ENCODE measurements around the gene BEST4.
A peak's percentile ranks its signal among the peaks of the same experiment; 100 is the strongest.
"Not testable (repeated sequence)": the region's sequence is repeated elsewhere in the genome, so short reads cannot be mapped to it uniquely, and the experiment has no call there.

Gene BEST4

DNA sequence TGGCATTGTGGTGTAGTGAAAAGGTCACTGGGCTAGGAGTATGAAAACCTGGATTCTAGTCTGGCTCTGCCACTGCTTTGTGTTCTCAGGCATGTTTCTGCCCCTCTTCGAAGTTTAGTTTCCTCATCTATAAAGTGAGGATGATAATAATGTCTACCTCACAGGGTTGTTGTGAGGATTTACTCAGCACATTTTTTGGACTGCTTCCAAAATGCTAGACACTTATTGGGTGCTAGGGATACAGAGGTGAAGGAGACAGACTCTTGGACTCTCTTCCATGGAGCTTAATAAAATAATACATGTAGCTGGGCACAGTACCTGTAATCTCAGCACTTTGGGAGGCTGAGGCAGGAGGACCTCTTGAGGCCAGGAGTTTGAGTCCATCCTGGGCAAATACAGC, 44.8 kb downstream of the BEST4 start:
- Mint-ChIP-seq H3K4me1 (peaks cover 16% of the 10 kb centered on the region), H3K9me3 (no peaks in the 10 kb centered on the region), H3K27me3 (ENCODE audit: low read depth) (no peaks in the 10 kb centered on the region), H3K36me3 (ENCODE audit: low read depth) (peaks cover 22% of the 10 kb centered on the region), H3K4me3 (peak overlapping the region in 2 of 3 experiments; percentile 44 to 53), H3K27ac (no peak overlapping the region)
- TF ChIP-seq, protein P1, sequence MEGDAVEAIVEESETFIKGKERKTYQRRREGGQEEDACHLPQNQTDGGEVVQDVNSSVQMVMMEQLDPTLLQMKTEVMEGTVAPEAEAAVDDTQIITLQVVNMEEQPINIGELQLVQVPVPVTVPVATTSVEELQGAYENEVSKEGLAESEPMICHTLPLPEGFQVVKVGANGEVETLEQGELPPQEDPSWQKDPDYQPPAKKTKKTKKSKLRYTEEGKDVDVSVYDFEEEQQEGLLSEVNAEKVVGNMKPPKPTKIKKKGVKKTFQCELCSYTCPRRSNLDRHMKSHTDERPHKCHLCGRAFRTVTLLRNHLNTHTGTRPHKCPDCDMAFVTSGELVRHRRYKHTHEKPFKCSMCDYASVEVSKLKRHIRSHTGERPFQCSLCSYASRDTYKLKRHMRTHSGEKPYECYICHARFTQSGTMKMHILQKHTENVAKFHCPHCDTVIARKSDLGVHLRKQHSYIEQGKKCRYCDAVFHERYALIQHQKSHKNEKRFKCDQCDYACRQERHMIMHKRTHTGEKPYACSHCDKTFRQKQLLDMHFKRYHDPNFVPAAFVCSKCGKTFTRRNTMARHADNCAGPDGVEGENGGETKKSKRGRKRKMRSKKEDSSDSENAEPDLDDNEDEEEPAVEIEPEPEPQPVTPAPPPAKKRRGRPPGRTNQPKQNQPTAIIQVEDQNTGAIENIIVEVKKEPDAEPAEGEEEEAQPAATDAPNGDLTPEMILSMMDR (IDR thresholded peaks at IDR 0.05; ENCODE audit: unreplicated experiment in 3 of 3) = no peak

- H3K4me1 Mint-ChIP-seq = peaks cover 16% of the 10 kb centered on the region
- H3K27me3 Mint-ChIP-seq (ENCODE audit: low read depth) = no peaks in the 10 kb centered on the region
- TF ChIP-seq, protein P1 (IDR thresholded peaks at IDR 0.05; ENCODE audit: unreplicated experiment in 3 of 3) = no peak
- no peaks in the 10 kb centered on the region for H3K9me3 Mint-ChIP-seq
- H3K27ac Mint-ChIP-seq = peak overlapping the region; percentile 95 to 98 (median 97)
- H3K36me3 Mint-ChIP-seq (ENCODE audit: low read depth) = peaks cover 12% of the 10 kb centered on the region
- peak overlapping the region; percentile 90 to 97 (median 94) for H3K4me3 Mint-ChIP-seq
These were observed 47.8 kb downstream of the BEST4 start for GRCh38 chr1:44740179-44740617.

- H3K36me3 Mint-ChIP-seq (ENCODE audit: low read depth) = peaks cover 12% of the 10 kb centered on the region
- peak within 1 kb of the TSS; percentile 95 to 98 (median 97) for H3K27ac Mint-ChIP-seq
- no peaks in the 10 kb centered on the region for H3K27me3 Mint-ChIP-seq (ENCODE audit: low read depth)
- no peaks in the 10 kb centered on the region for H3K9me3 Mint-ChIP-seq
- peaks cover 16% of the 10 kb centered on the region for H3K4me1 Mint-ChIP-seq
- H3K4me3 Mint-ChIP-seq = peak within 1 kb of the TSS; percentile 90 to 97 (median 94)
- TF ChIP-seq, protein P1 (IDR thresholded peaks at IDR 0.05; ENCODE audit: unreplicated experiment in 3 of 3) = no peak
These were observed 48.4 kb downstream of the BEST4 start, which contains the start of gene KIF2C for GRCh38 chr1:44739307-44740178. Gene KIF2C (plus strand): TSS chr1:44739837. CDS start chr1:44739933, 96 bp downstream.

DNA sequence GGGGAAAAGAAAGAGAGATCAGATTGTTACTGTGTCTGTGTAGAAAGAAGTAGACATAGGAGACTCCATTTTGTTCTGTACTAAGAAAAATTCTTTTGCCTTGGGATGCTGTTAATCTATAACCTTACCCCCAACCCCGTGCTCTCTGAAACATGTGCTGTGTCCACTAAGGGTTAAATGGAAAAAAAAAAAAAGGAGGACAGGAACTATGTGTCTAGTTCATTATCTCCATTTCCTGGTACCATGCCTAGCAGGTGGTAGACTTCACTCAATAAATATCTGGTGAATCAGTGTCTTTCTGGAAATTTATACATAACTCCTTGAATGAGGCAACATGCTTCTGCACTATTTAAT, 49.0 kb downstream of the BEST4 start:
- peaks cover 16% of the 10 kb centered on the region for H3K4me1 Mint-ChIP-seq

GRCh38 chr1:44735992-44736391, 52.0 kb downstream of the BEST4 start:
- Mint-ChIP-seq H3K27ac (no peak overlapping the region), H3K9me3 (no peaks in the 10 kb centered on the region), H3K36me3 (ENCODE audit: low read depth) (no peaks in the 10 kb centered on the region), H3K4me1 (peaks cover 24% of the 10 kb centered on the region), H3K27me3 (ENCODE audit: low read depth) (no peaks in the 10 kb centered on the region), H3K4me3 (no peak overlapping the region)
- TF ChIP-seq, protein P1 (IDR thresholded peaks at IDR 0.05; ENCODE audit: unreplicated experiment in 3 of 3) = no peak

More for the DNA sequence above, 49.0 kb downstream of the BEST4 start:
- not testable (repeated sequence) for H3K36me3 Mint-ChIP-seq (ENCODE audit: low read depth); H3K9me3 Mint-ChIP-seq; H3K27me3 Mint-ChIP-seq (ENCODE audit: low read depth)
- Mint-ChIP-seq H3K4me3 (peak overlapping the region; percentile 90 to 97 (median 94)), H3K27ac (peak overlapping the region; percentile 95 to 98 (median 97))

DNA sequence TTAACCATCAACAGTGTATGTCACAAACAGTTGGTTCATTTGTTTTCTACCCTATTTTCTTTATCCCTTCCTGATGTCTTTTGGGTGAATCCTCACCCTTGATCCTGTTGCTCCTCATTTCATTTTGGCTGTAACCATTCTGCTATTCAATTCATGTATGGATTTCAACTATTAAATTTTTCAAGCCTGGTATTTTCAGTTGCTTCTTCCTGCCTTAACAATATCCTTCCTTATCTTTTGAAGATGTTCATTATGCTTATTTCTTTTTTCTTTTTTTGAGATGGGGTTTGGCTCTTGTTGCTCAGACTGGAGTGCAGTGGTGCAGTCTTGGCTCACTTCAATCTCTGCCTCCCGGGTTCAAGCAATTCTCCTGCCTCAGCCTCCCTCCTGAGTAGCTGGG, 54.2 kb downstream of the BEST4 start:
- Mint-ChIP-seq H3K27ac (peak overlapping the region; percentile 24 to 86 (median 78)), H3K36me3 (ENCODE audit: low read depth) (no peaks in the 10 kb centered on the region), H3K27me3 (ENCODE audit: low read depth) (no peaks in the 10 kb centered on the region), H3K9me3 (no peaks in the 10 kb centered on the region), H3K4me3 (no peak overlapping the region), H3K4me1 (peaks cover 13% of the 10 kb centered on the region)
- TF ChIP-seq, protein P1 (IDR thresholded peaks at IDR 0.05; ENCODE audit: unreplicated experiment in 3 of 3) = no peak

Measured in nephron (organoid).